Mucosa of descending colon (tissue), 3 donors: ENCODE measurements around the gene PLCB4. TPM values are rescaled to one million over a fixed set of nuclear protein-coding genes. Genes with fewer than 3 reads are reported as not detected.
A peak's percentile ranks its signal among the peaks of the same experiment; 100 is the strongest.

Experiments
- ATAC-seq: fragments of 200-7000 bp; cut with Tn5 transposase; one replicate; pipeline ENCODE4 v1.9.1; 2020; ENCODE audit warnings: mild to moderate bottlenecking, moderate library complexity
- DNase-seq, 3 donors: peaks; one replicate each; pipeline ENCODE4 v3.0.0-alpha.2; 2020
- H3K36me3 ChIP-seq: fragments of 200-600 bp; one replicate; pipeline ENCODE4 v1.8.0; 2021; ENCODE audit warnings: low read depth, mild to moderate bottlenecking
- H3K4me1 ChIP-seq: fragments of 200-600 bp; one replicate; pipeline ENCODE4 v1.8.0; 2021; ENCODE audit warnings: low read depth, mild to moderate bottlenecking
- H3K4me3 ChIP-seq: fragments of 200-600 bp; one replicate; pipeline ENCODE4 v1.8.0; 2021; ENCODE audit warnings: mild to moderate bottlenecking
- H3K9me3 ChIP-seq: fragments of 200-600 bp; one replicate; pipeline ENCODE4 v1.8.0; 2021; ENCODE audit warnings: mild to moderate bottlenecking
- intact Hi-C, 2 donors: fragments of 100-400 bp; cut with DNase I in 1 of 2; cut with micrococcal nuclease in 1 of 2; formaldehyde crosslinking; loops; one replicate each; pipeline versions ENCODE4 v1.11.0 to v1.11.1; 2022; cut with DNase I, micrococcal nuclease
- total RNA-seq, 3 donors: library from RNA; stranded (reverse); fragmentation: NEBNext Ultra II Directional in 2 of 3; extraction: Animal tissue kit (Norgen Biotek cat#: 25700) in 2 of 3; gene quantifications; one replicate each; pipeline versions ENCODE4 v1.2.1 to v1.2.4, GENCODE V29; 2021 to 2023
- TF ChIP-seq, protein P1 (sequence below): fragments of 200-600 bp; IDR thresholded peaks from one replicate; pipeline ENCODE4 v1.8.0; 2022; ENCODE audit warnings: antibody characterized with exemption, mild to moderate bottlenecking
- donor health status: DM: no; HTN: no; CAD: no; lungs with moderate emphysema.
- donor health status: DM: no; HTN: no; CAD: no.
- donor health status: DM: no; HTN: yes; CAD: no.

The PLCB4 gene
- total RNA-seq, 3 donors from 2014 or later: 37.8 to 55.0 (median 51.2) TPM

DNA sequence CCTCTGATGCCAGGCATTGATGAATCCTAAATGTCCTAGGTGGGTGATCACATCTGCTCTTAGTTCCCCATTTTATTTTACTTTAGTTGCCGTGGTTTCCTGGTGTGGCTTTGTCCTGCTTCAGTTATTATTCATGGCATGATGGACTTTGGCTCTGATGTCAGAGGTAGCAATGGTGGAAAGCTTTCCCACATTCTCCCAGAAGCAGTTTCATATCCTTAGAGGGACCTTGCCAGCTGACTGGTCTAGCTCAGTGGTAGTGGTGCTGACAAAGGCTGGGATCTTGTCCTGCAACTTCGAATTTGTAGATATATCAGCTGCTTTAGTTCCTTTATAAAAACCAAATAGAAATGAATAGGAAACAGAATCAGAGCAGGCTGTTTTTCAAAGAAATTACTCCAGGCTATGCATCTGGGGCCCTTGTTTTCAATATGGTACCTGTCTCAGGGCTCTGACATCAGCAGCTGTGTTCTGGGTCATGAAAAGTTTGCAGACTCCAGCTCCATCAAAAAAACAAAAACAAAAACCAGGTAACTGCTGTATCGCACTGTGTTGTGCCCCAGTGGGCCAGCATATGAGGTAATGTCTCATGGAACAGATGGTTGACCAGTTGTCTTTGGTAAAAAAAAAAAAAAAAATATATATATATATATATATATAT lies 133.7 kb downstream of the PLCB4 start:
- intact Hi-C loops: no loop called here
- Histone ChIP-seq H3K4me3 (no peak overlapping the region), H3K36me3 (no peaks in the 10 kb centered on the region), H3K4me1 (no peaks in the 10 kb centered on the region), H3K9me3 (no peaks in the 10 kb centered on the region)
- TF ChIP-seq, protein P1, sequence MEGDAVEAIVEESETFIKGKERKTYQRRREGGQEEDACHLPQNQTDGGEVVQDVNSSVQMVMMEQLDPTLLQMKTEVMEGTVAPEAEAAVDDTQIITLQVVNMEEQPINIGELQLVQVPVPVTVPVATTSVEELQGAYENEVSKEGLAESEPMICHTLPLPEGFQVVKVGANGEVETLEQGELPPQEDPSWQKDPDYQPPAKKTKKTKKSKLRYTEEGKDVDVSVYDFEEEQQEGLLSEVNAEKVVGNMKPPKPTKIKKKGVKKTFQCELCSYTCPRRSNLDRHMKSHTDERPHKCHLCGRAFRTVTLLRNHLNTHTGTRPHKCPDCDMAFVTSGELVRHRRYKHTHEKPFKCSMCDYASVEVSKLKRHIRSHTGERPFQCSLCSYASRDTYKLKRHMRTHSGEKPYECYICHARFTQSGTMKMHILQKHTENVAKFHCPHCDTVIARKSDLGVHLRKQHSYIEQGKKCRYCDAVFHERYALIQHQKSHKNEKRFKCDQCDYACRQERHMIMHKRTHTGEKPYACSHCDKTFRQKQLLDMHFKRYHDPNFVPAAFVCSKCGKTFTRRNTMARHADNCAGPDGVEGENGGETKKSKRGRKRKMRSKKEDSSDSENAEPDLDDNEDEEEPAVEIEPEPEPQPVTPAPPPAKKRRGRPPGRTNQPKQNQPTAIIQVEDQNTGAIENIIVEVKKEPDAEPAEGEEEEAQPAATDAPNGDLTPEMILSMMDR: no peak
- peak; percentile 84 for ATAC-seq
- peak in 1 of 3 donors; percentile 34 for DNase-seq

DNA sequence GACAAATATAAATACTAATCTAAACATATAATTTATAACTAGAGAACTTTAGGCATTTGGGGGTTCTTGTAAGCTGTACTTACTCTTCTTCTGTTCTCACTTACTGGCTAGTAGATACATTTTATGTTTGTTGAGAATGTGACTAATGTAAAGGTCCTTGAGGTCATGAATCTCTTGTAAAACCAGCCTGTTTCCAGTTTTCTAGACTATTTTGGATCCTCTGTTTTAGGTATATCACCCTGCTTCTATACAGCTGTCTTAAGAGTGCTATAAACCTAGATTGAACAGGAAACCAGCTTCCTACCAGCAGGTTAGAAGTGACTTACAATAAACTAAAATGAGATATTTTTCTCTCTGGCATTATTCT lies 134.2 kb downstream of the PLCB4 start:
- Histone ChIP-seq H3K4me3 (no peak overlapping the region), H3K9me3 (no peaks in the 10 kb centered on the region), H3K4me1 (no peaks in the 10 kb centered on the region), H3K36me3 (no peaks in the 10 kb centered on the region)
- no peak for DNase-seq
- TF ChIP-seq, protein P1: no peak
- no peak for ATAC-seq
- intact Hi-C loops: no loop called here

DNA sequence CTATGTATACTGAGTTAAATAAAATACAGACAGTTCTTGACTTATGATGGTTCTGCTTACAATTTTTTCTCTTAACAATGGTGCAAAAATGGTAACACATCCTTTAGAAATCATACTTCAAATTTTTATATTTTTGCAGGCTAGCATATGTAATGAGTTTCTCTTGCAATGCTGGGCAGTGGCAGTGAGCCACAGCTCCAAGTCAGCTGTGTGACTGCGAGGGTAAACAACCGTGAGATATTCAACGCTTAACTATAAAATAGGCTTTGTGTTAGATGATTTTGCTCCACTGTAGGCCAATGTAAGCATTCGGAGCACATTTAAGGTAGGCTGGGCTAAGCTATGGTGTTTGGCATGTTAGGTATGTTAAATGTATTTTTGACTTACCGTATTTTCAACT lies 136.1 kb downstream of the PLCB4 start:
- TF ChIP-seq, protein P1: no peak
- no peaks in the 10 kb centered on the region for H3K36me3 ChIP-seq
- DNase-seq (no peak), ATAC-seq (no peak)
- H3K4me3 ChIP-seq: no peak overlapping the region
- no peaks in the 10 kb centered on the region for H3K4me1 ChIP-seq
- intact Hi-C loops: no loop called here
- H3K9me3 ChIP-seq: no peaks in the 10 kb centered on the region

DNA sequence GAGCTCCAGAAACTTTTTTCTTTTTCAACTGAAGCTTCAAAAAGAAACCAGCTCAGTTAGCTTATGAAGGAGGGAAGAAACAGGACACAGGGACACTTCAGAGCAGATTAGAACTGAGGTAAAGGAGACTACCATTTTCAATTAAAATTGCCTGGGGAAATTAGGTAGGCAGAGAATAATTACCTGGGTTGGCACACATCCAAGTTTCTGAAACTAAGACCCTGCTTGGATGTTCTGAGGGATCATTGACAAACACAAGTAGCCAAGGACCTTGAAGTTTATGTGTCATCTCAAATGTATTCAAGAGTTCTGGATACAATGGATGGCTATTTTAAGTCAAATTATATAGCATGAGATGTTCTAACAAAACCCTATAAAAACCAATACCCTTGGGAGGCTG lies 137.6 kb downstream of the PLCB4 start:
- intact Hi-C loops: no loop called here
- TF ChIP-seq, protein P1: no peak

DNA sequence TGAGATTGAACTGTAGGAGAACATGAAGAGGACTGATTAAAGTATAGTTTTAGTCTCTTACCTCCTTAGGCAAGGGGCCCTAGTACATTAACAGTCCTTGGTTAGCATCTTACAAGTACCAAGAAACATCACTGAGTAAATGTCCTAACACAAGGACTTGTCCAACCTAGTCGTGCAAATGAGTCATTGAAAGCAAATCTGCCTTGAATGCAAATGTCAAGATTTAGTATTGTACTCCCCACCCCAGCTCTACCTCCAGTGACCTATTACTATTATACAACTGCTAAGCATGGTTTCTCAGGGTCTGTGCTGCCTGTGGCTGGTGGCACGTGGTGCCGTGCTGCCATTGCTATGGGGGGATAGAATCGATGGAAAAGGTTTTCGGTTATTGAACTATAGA lies 138.4 kb downstream of the PLCB4 start:
- no peak for DNase-seq
- H3K36me3 ChIP-seq: no peaks in the 10 kb centered on the region
- H3K4me3 ChIP-seq: no peak overlapping the region
- no peaks in the 10 kb centered on the region for H3K4me1 ChIP-seq
- TF ChIP-seq, protein P1: no peak
- no peaks in the 10 kb centered on the region for H3K9me3 ChIP-seq
- intact Hi-C loops: no loop called here
- ATAC-seq: no peak

More for the DNA sequence above, 137.6 kb downstream of the PLCB4 start:
- DNase-seq (no peak), ATAC-seq (no peak)
- Histone ChIP-seq H3K9me3 (no peaks in the 10 kb centered on the region), H3K4me1 (no peaks in the 10 kb centered on the region), H3K4me3 (no peak overlapping the region), H3K36me3 (no peaks in the 10 kb centered on the region)

DNA sequence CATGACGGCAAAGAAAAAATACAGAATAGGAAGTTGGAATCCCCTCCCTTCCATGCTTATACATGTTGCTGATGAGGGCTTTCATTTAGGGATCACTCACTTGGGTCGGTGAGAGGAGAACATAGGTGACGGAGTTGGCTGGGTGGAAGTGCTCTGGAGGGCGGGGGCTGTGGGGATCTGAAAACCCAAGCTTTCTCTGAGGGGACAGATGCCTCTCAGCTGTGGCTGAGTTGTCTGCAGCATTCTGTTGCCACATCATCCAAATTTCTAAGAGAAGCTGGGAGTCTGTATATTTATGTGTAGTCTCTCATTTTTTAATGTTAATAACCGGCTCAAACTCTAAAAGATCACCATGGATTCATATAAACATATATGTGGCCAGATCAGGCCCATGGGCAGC lies 141.5 kb downstream of the PLCB4 start:
- intact Hi-C loops: no loop called here
- ATAC-seq: no peak
- Histone ChIP-seq H3K36me3 (no peaks in the 10 kb centered on the region), H3K4me3 (no peak overlapping the region), H3K9me3 (no peaks in the 10 kb centered on the region), H3K4me1 (no peaks in the 10 kb centered on the region)
- TF ChIP-seq, protein P1: no peak
- no peak for DNase-seq
